GM23338 (cell line): Measurements from ENCODE around the gene PSMD11. TPM values are rescaled to one million over a fixed set of nuclear protein-coding genes. Genes with fewer than 3 reads are reported as not detected.

Experiments
- ATAC-seq: fragments of 200-7000 bp; cut with Tn5 transposase; 3 replicates; pipeline ENCODE4 v1.9.1; 2020
- DNase-seq: peaks from one replicate; pipeline ENCODE4 v3.0.0-alpha.2; 2015; ENCODE audit warnings: low spot score
- H2AFZ ChIP-seq: fragments of 200-600 bp; sonication (generic); 2 replicates; pipeline ENCODE4 v1.8.0; 2016; ENCODE audit warnings: antibody characterized with exemption, mild to moderate bottlenecking, moderate library complexity
- H3F3A ChIP-seq: fragments of 200-600 bp; sonication (generic); replicated peaks from 2 replicates; pipeline ENCODE4 v1.8.0; 2017; ENCODE audit warnings: antibody characterized with exemption, mixed run types, low read depth
- H3K27ac ChIP-seq: fragments of 200-600 bp; sonication (generic); 2 replicates; pipeline ENCODE4 v1.6.1; 2016; ENCODE audit warnings: low read depth
- H3K27me3 ChIP-seq: fragments of 200-600 bp; sonication (generic); 2 replicates; pipeline ENCODE4 v1.8.0; 2016; ENCODE audit warnings: mild to moderate bottlenecking, mixed run types, moderate library complexity; ENCODE audit not compliant: insufficient read depth
- H3K36me3 ChIP-seq: fragments of 200-600 bp; sonication (generic); 2 replicates; pipeline ENCODE4 v1.8.0; 2016; ENCODE audit warnings: mild to moderate bottlenecking; ENCODE audit not compliant: insufficient read depth
- H3K4me1 ChIP-seq: fragments of 200-600 bp; sonication (generic); 2 replicates; pipeline ENCODE4 v1.8.0; 2016; ENCODE audit warnings: mild to moderate bottlenecking, moderate library complexity; ENCODE audit not compliant: insufficient read depth
- H3K4me2 ChIP-seq: fragments of 200-600 bp; sonication (generic); 2 replicates; pipeline ENCODE4 v1.7.1; 2017; ENCODE audit warnings: mixed run types
- H3K4me3 ChIP-seq: fragments of 200-600 bp; sonication (generic); 2 replicates; pipeline ENCODE4 v1.6.1; 2016; ENCODE audit warnings: mixed run types
- H3K79me2 ChIP-seq: fragments of 200-600 bp; sonication (generic); replicated peaks from 2 replicates; pipeline ENCODE4 v1.8.0; 2017; ENCODE audit warnings: mild to moderate bottlenecking; ENCODE audit not compliant: insufficient read depth
- H3K9me2 ChIP-seq: fragments of 200-600 bp; sonication (generic); 2 replicates; pipeline ENCODE4 v1.8.0; 2017; ENCODE audit not compliant: insufficient read depth
- H4K20me1 ChIP-seq: fragments of 200-600 bp; sonication (generic); replicated peaks from 2 replicates; pipeline ENCODE4 v1.8.0; 2017; ENCODE audit warnings: mild to moderate bottlenecking; ENCODE audit not compliant: insufficient read depth
- H3K27ac Mint-ChIP-seq: 2 replicates; pipeline ENCODE4 v1.8.0; 2020; ENCODE audit warnings: inconsistent platforms, mild to moderate bottlenecking, moderate library complexity, mixed read lengths
- H3K27me3 Mint-ChIP-seq: 3 replicates; pipeline ENCODE4 v1.8.0; 2022; ENCODE audit warnings: low read depth, mild to moderate bottlenecking, moderate library complexity, mixed read lengths, inconsistent platforms; ENCODE audit not compliant: insufficient read depth, poor library complexity
- H3K36me3 Mint-ChIP-seq: 3 replicates; pipeline ENCODE4 v1.8.0; 2021; ENCODE audit warnings: low read depth, mild to moderate bottlenecking, inconsistent platforms, moderate library complexity, mixed read lengths
- H3K4me1 Mint-ChIP-seq: 3 replicates; pipeline ENCODE4 v1.8.0; 2020; ENCODE audit warnings: mild to moderate bottlenecking, inconsistent platforms, mixed read lengths
- H3K4me3 Mint-ChIP-seq: 3 replicates; pipeline ENCODE4 v1.8.0; 2021; ENCODE audit warnings: moderate library complexity, mild to moderate bottlenecking, inconsistent platforms, mixed read lengths
- H3K9me3 Mint-ChIP-seq: 3 replicates; pipeline ENCODE4 v1.8.0; 2020; ENCODE audit warnings: moderate library complexity, mild to moderate bottlenecking, inconsistent platforms, mixed read lengths
- CREB1 ChIP-seq: fragments of 250-450 bp; sonication (Bioruptor Pico); IDR thresholded peaks from 2 replicates; pipeline ENCODE4 v1.5.0; 2020; ENCODE audit warnings: low read depth, mild to moderate bottlenecking, moderate library complexity
- CTCF ChIP-seq, 2 experiments: fragments of 200-600 bp in 1 of 2; sonication (generic) in 1 of 2; conservative IDR thresholded peaks; 2 replicates each; pipeline versions ENCODE4 v1.5.1 to v1.6.1; 2016 to 2017; ENCODE audit warnings: antibody characterized with exemption in 2 of 2, low read depth in 2 of 2, mild to moderate bottlenecking in 2 of 2, moderate library complexity in 1 of 2
- ETS1 ChIP-seq: IDR thresholded peaks from 2 replicates; pipeline ENCODE4 v1.6.1; 2016; ENCODE audit warnings: antibody characterized with exemption
- EZH2 ChIP-seq: fragments of 200-600 bp; sonication (generic); IDR thresholded peaks from one replicate; pipeline ENCODE4 v1.8.0; 2017; ENCODE audit warnings: antibody characterized with exemption, mild to moderate bottlenecking, low read depth; ENCODE audit not compliant: unreplicated experiment
- EZH2phosphoT487 ChIP-seq: fragments of 200-600 bp; sonication (generic); IDR thresholded peaks from one replicate; pipeline ENCODE4 v1.8.1; 2018; ENCODE audit warnings: antibody characterized with exemption; ENCODE audit not compliant: unreplicated experiment
- NANOG ChIP-seq: IDR thresholded peaks from 2 replicates; pipeline ENCODE4 v1.6.1; 2016; ENCODE audit warnings: antibody characterized with exemption, borderline replicate concordance
- POLR2AphosphoS5 ChIP-seq: IDR thresholded peaks from 2 replicates; pipeline ENCODE4 v1.6.1; 2016; ENCODE audit warnings: antibody characterized with exemption, low read depth
- REST ChIP-seq: IDR thresholded peaks from one replicate; pipeline ENCODE4 v1.6.1; 2018; ENCODE audit warnings: antibody characterized with exemption; ENCODE audit not compliant: unreplicated experiment
- ZNF114 ChIP-seq: fragments of 250-450 bp; sonication (Bioruptor Pico); IDR thresholded peaks from 2 replicates; pipeline ENCODE4 v1.5.0; 2020; ENCODE audit warnings: mild to moderate bottlenecking, moderate library complexity
- ZNF462 ChIP-seq: fragments of 250-450 bp; sonication (Bioruptor Pico); IDR thresholded peaks from 2 replicates; pipeline ENCODE4 v1.5.0; 2020; ENCODE audit warnings: mild to moderate bottlenecking, moderate library complexity
- polyA plus RNA-seq: library from polyadenylated mRNA; unstranded; fragments of >200 nt; fragmentation: Nextera tagmentation; extraction: Ambion mirVana; gene quantifications from 2 replicates; pipeline ENCODE4 v1.2.1, GENCODE V29; 2016
- total RNA-seq: library from RNA; depleted of rRNA; stranded (reverse); fragments of >200 nt; shearing (Covaris generic); gene quantifications from 2 replicates; pipeline ENCODE4 v1.2.3, GENCODE V29; 2014

Gene PSMD11
- total and polyA plus RNA-seq, 2 experiments from 2014 or later, result 180 to 360 TPM

- TF ChIP-seq ZNF462 (CRISPR knock-in tag) (no peak), NANOG (no peak), ETS1 (no peak), POLR2AphosphoS5 (no peak), ZNF114 (no peak), CREB1 (CRISPR knock-in tag) (no peak), CTCF (conservative IDR thresholded peaks at IDR 0.05; ENCODE audit: low read depth in 2 of 2) (no peak)
Observed at GRCh38 chr17:32458371-32458770, 14.1 kb downstream of the PSMD11 start (continued).

GRCh38 chr17:32460054-32460453 lies 15.7 kb downstream of the PSMD11 start:
- no peak overlapping the region for H3K4me2 ChIP-seq
- H4K20me1 ChIP-seq, result peaks cover 57% of the 10 kb centered on the region
- Mint-ChIP-seq H3K36me3 (peaks cover 87% of the 10 kb centered on the region), H3K4me3 (no peak overlapping the region), H3K9me3 (no peaks in the 10 kb centered on the region), H3K27ac (no peak overlapping the region), H3K4me1 (peaks cover 3% of the 10 kb centered on the region; the same call in 1 of the 3 replicates), H3K27me3 (no peaks in the 10 kb centered on the region)
- no peak overlapping the region for H3K4me3 ChIP-seq
- DNase-seq (no peak), ATAC-seq (no peak)
- no peak overlapping the region for H2AFZ ChIP-seq
- peaks cover 21% of the 10 kb centered on the region for H3F3A ChIP-seq
- no peaks in the 10 kb centered on the region for H3K27me3 ChIP-seq
- no peaks in the 10 kb centered on the region for H3K9me2 ChIP-seq
- peaks cover 84% of the 10 kb centered on the region for H3K79me2 ChIP-seq
- peaks cover 48% of the 10 kb centered on the region for H3K36me3 ChIP-seq
- H3K4me1 ChIP-seq, result no peaks in the 10 kb centered on the region
- H3K27ac ChIP-seq, result no peak overlapping the region
- no peak for TF ChIP-seq EZH2
- no peak for TF ChIP-seq EZH2phosphoT487
- no peak for TF ChIP-seq REST
- no peak for TF ChIP-seq NANOG
- no peak for TF ChIP-seq POLR2AphosphoS5
- TF ChIP-seq CREB1 (CRISPR knock-in tag), result no peak
- no peak for TF ChIP-seq CTCF (conservative IDR thresholded peaks at IDR 0.05; ENCODE audit: low read depth in 2 of 2)
